Measurements from ENCODE around the gene TACO1. TPM values are rescaled to one million over a fixed set of nuclear protein-coding genes. Genes with fewer than 3 reads are reported as not detected.

The TACO1 gene
- total RNA-seq, 1 donor from 2014 or later = 24.4 TPM

- Mint-ChIP-seq H3K9me3 (no peaks in the 10 kb centered on the region), H3K36me3 (peaks cover 30% of the 10 kb centered on the region), H3K27ac (no peak overlapping the region), H3K27me3 (no peaks in the 10 kb centered on the region), H3K4me1 (ENCODE audit: unreplicated experiment) (no peaks in the 10 kb centered on the region), H3K4me3 (no peak overlapping the region)
- no peak for TF ChIP-seq CTCF (conservative IDR thresholded peaks at IDR 0.05)
- DNase-seq (ENCODE audit: extremely low spot score, unreplicated experiment) = no peak
Observed at GRCh38 chr17:63587770-63588169, 12.9 kb upstream of the TACO1 start.

- Mint-ChIP-seq H3K27me3 (no peaks in the 10 kb centered on the region), H3K27ac (no peak overlapping the region), H3K4me3 (no peak overlapping the region), H3K9me3 (no peaks in the 10 kb centered on the region), H3K4me1 (ENCODE audit: unreplicated experiment) (no peaks in the 10 kb centered on the region), H3K36me3 (peaks cover 29% of the 10 kb centered on the region)
- no peak for DNase-seq (ENCODE audit: extremely low spot score, unreplicated experiment)
- no peak for TF ChIP-seq CTCF (conservative IDR thresholded peaks at IDR 0.05)
Observed at GRCh38 chr17:63588797-63589196, 11.9 kb upstream of the TACO1 start.

GRCh38 chr17:63589646-63590045 lies 11.0 kb upstream of the TACO1 start:
- Mint-ChIP-seq H3K27me3 (no peaks in the 10 kb centered on the region), H3K4me3 (no peak overlapping the region), H3K36me3 (peaks cover 29% of the 10 kb centered on the region), H3K9me3 (no peaks in the 10 kb centered on the region), H3K27ac (no peak overlapping the region), H3K4me1 (ENCODE audit: unreplicated experiment) (no peaks in the 10 kb centered on the region)
- TF ChIP-seq CTCF (conservative IDR thresholded peaks at IDR 0.05) = no peak
- DNase-seq (ENCODE audit: extremely low spot score, unreplicated experiment) = no peak

GRCh38 chr17:63592797-63593196 lies 7.9 kb upstream of the TACO1 start:
- Mint-ChIP-seq H3K4me3 (no peak overlapping the region), H3K27me3 (no peaks in the 10 kb centered on the region), H3K9me3 (no peaks in the 10 kb centered on the region), H3K27ac (no peak overlapping the region), H3K4me1 (ENCODE audit: unreplicated experiment) (no peaks in the 10 kb centered on the region), H3K36me3 (peaks cover 16% of the 10 kb centered on the region)
- TF ChIP-seq CTCF (conservative IDR thresholded peaks at IDR 0.05) = no peak
- DNase-seq (ENCODE audit: extremely low spot score, unreplicated experiment) = no peak

GRCh38 chr17:63595132-63595531 lies 5.6 kb upstream of the TACO1 start:
- H3K27me3 Mint-ChIP-seq = no peaks in the 10 kb centered on the region
- H3K36me3 Mint-ChIP-seq = peaks cover 6% of the 10 kb centered on the region
- H3K27ac Mint-ChIP-seq = no peak overlapping the region
- H3K4me1 Mint-ChIP-seq (ENCODE audit: unreplicated experiment) = peaks cover 2% of the 10 kb centered on the region
- H3K9me3 Mint-ChIP-seq = no peaks in the 10 kb centered on the region
- TF ChIP-seq CTCF (conservative IDR thresholded peaks at IDR 0.05) = no peak
- no peak for DNase-seq (ENCODE audit: extremely low spot score, unreplicated experiment)
- no peak overlapping the region for H3K4me3 Mint-ChIP-seq

All from type B pancreatic cell (in vitro differentiated cells).